Adrenal gland (tissue), 12 donors: ENCODE data around the gene RFC2. TPM values are rescaled to one million over a fixed set of nuclear protein-coding genes. Genes with fewer than 3 reads are reported as not detected.
"Not testable (repeated sequence)": the region's sequence is repeated elsewhere in the genome, so short reads cannot be mapped to it uniquely, and the experiment has no call there.

Experiments used
- DNase-seq, 7 donors: peaks; one replicate each; pipeline ENCODE4 v3.0.0-alpha.2; 2019 to 2020
- H3K27ac ChIP-seq, 5 donors: fragments of 200-600 bp; sonication (generic) in 4 of 5; 1 replicate in 3 of 5; 2 replicates in 2 of 5; pipeline versions ENCODE4 v1.5.1 to v1.8.0; 2016 to 2020; ENCODE audit warnings: mild to moderate bottlenecking in 1 of 5
- H3K27me3 ChIP-seq: fragments of 200-600 bp; 2 replicates; pipeline ENCODE4 v1.8.0; 2021
- H3K36me3 ChIP-seq, 2 donors: fragments of 200-600 bp; replicated peaks in 1 of 2; 1 replicate in 1 of 2; 2 replicates in 1 of 2; pipeline versions ENCODE4 v1.5.1 to v1.8.0; 2018 to 2022
- H3K4me1 ChIP-seq, 2 donors: fragments of 200-600 bp; replicated peaks in 1 of 2; 1 replicate in 1 of 2; 2 replicates in 1 of 2; pipeline versions ENCODE4 v1.5.1 to v1.8.0; 2018 to 2021
- H3K4me3 ChIP-seq, 4 donors: fragments of 200-600 bp; sonication (generic) in 3 of 4; one replicate each; pipeline ENCODE4 v1.5.1; 2016 to 2018
- H3K9me3 ChIP-seq, 3 donors: fragments of 200-600 bp; sonication (generic) in 1 of 3; replicated peaks in 1 of 3; 1 replicate in 2 of 3; 2 replicates in 1 of 3; pipeline versions ENCODE4 v1.5.1 to v1.8.0; 2016 to 2021
- POLR2A ChIP-seq, 2 donors: fragments of 450-650 bp; IDR thresholded peaks; one replicate each; pipeline ENCODE4 v1.6.1; 2017; ENCODE audit warnings: antibody characterized with exemption in 2 of 2, mild to moderate bottlenecking in 2 of 2, moderate library complexity in 1 of 2
- WGBS, 4 donors: extraction: QIAGEN DNeasy Blood & Tissue Kit in 2 of 4; methylation state at CpG; one replicate each; pipeline versions ENCODE4 v1.1.5 to v1.1.7; 2013 to 2017; 5-methylcytosine and 5-hydroxymethylcytosine counted together
- intact Hi-C, 2 donors: fragments of 100-400 bp; cut with DNase I; formaldehyde crosslinking; loops; one replicate each; pipeline versions ENCODE4 v1.14.1 to v1.15.0; 2022 to 2023
- polyA plus RNA-seq, 3 donors: library from polyadenylated mRNA; stranded (reverse); fragments of 200-250 nt in 2 of 3; fragments of 350-450 nt in 1 of 3; fragmentation: Illumina TruSeq in 1 of 3; extraction: RNeasy Lipid Tissue Mini Kit (QIAGEN cat#74804) in 1 of 3; gene quantifications; one replicate each; pipeline ENCODE4 v1.2.3, GENCODE V29; 2013 to 2014
- total RNA-seq, 9 donors: library from RNA; depleted of rRNA in 4 of 9; stranded (reverse); fragments of >200 nt in 4 of 9; fragments of 120-200 nt in 1 of 9; fragmentation: NEBNext Ultra II Directional in 1 of 9; extraction: Animal tissue kit (Norgen Biotek cat#: 25700) in 1 of 9; gene quantifications; one replicate each; pipeline versions ENCODE4 v1.1.0 to v1.2.4, GENCODE V29; 2013 to 2023
- TF ChIP-seq, protein P1 (sequence below), 6 experiments: fragments of 450-650 bp in 4 of 6; fragments of 200-600 bp in 2 of 6; sonication (generic) in 1 of 6; IDR thresholded peaks; 1 replicate in 5 of 6; 2 replicates in 1 of 6; pipeline versions ENCODE4 v1.5.1 to v1.8.0; 2016 to 2021; ENCODE audit warnings: antibody characterized with exemption in 6 of 6, mild to moderate bottlenecking in 2 of 6, moderate library complexity in 1 of 6
- donor health status: healthy with polysubstance abuse.
- donor health status: Bipolar disorder and iron deficiency.
- donor health status: DM: yes; HTN: yes; CAD: no.
- donor health status: DM: no; HTN: no; CAD: no.
- donor health status: DM: no; HTN: no; CAD: no.
- donor health status: DM: yes; HTN: yes; CAD: no.

Gene RFC2
- total and polyA plus RNA-seq, 12 donors = 9.3 to 23.2 (median 14.6) TPM

DNA sequence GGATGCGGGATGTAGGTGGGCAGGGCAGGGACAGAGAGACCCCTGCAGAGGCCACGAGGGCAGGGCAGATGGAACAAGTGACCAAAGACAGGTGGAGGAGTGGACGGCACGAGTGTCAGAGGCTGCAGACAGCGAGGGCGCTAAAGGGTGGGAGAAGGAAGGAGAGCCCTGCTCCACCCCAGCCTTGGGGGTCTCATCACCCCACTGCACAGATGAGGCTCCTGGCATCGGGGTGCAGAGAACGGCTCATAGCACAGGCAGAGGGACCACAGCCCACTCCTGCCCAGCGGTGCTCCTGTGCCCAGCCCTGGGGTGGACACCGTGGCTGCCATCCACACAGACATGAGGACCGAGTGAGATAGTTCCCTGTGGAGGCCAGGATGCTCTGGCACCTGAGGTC lies 46.6 kb downstream of the RFC2 start:
- no peak for DNase-seq
- no peak for TF ChIP-seq POLR2A (IDR thresholded peaks at IDR 0.05)
- TF ChIP-seq, protein P1, sequence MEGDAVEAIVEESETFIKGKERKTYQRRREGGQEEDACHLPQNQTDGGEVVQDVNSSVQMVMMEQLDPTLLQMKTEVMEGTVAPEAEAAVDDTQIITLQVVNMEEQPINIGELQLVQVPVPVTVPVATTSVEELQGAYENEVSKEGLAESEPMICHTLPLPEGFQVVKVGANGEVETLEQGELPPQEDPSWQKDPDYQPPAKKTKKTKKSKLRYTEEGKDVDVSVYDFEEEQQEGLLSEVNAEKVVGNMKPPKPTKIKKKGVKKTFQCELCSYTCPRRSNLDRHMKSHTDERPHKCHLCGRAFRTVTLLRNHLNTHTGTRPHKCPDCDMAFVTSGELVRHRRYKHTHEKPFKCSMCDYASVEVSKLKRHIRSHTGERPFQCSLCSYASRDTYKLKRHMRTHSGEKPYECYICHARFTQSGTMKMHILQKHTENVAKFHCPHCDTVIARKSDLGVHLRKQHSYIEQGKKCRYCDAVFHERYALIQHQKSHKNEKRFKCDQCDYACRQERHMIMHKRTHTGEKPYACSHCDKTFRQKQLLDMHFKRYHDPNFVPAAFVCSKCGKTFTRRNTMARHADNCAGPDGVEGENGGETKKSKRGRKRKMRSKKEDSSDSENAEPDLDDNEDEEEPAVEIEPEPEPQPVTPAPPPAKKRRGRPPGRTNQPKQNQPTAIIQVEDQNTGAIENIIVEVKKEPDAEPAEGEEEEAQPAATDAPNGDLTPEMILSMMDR (IDR thresholded peaks at IDR 0.05) = no peak
- 78 to 87% (median 83%) methylated on average over 9 to 11 of the region's 11 CpGs for WGBS, 4 donors
- Histone ChIP-seq H3K4me1 (peaks cover 0 to 4% of the 10 kb centered on the region in 2 donors), H3K27me3 (no peaks in the 10 kb centered on the region), H3K9me3 (no peaks in the 10 kb centered on the region), H3K4me3 (no peak overlapping the region), H3K27ac (no peak overlapping the region), H3K36me3 (no peaks in the 10 kb centered on the region)
- intact Hi-C loops = loop anchor here in 1 of 2 donors (2.0 to 10.0 kb wide), 2 partner anchors 87 to 193 kb away; no protein-coding TSS in a partner anchor

DNA sequence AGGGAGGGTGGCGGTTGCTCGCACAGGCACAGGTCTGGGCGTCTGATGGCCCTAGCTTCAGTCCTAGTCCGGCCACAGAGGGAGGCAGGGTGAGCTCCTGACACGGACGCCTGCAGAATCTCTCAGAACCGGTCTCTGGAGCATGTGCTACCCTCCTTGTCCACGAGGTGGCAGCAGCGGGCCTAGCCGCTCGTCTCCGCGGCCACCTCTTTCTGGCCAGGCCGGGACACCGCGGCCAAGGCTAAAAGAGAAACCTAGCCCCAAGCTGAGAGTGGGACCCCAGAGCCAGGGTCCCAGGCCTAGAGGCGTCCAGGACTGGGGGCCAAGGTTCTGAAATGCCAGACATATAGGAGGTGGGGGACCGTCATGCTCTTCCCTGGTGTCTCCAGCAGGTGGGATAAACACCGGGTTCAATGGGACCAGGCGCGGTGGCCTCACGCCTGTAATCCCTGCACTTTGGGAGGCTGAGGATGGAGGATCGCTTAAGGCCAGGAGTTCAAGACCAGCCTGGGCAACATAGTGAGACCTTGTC lies 47.5 kb downstream of the RFC2 start:
- H3K4me3 ChIP-seq = peak overlapping the region in 1 of 4 donors; percentile 40
- intact Hi-C loops = loop anchor here in 1 of 2 donors (2.0 to 10.0 kb wide), 2 partner anchors 88 to 194 kb away; no protein-coding TSS in a partner anchor

DNA sequence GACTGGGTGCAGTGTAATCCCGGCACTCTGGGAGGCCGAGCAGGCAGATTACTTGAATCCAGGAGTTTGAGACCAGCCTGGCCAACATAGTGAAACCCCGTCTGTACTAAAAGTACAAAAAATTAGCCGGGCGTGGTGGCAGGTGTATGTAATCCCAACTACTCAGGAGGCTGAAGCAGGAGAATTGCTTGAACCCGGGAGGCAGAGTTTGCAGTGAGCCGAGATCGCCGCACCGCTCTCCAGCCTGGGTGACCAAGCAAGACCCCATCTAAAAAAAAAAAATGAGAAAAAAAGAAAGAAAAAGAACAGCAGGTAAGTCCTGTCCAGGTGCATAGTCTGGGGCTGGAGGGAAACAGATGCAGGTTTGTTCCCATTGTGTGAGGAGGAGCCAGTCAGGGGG lies 48.1 kb downstream of the RFC2 start:
- H3K9me3 ChIP-seq = not testable (repeated sequence)
- WGBS, 4 donors = 78 to 81% (median 81%) methylated on average over 10 of the region's 10 CpGs

More for the DNA sequence above, 47.5 kb downstream of the RFC2 start:
- Histone ChIP-seq H3K9me3 (no peaks in the 10 kb centered on the region), H3K27me3 (no peaks in the 10 kb centered on the region), H3K27ac (no peak overlapping the region), H3K4me1 (peaks cover 0 to 4% of the 10 kb centered on the region in 2 donors), H3K36me3 (no peaks in the 10 kb centered on the region)
- TF ChIP-seq, protein P1 (IDR thresholded peaks at IDR 0.05) = peak; percentile 94 to 97 (median 97)
- no peak for TF ChIP-seq POLR2A (IDR thresholded peaks at IDR 0.05)
- peak; percentile 78 to 96 (median 91) for DNase-seq
- 13 to 58% (median 28%) methylated on average over 6 to 23 of the region's 23 CpGs for WGBS, 4 donors

DNA sequence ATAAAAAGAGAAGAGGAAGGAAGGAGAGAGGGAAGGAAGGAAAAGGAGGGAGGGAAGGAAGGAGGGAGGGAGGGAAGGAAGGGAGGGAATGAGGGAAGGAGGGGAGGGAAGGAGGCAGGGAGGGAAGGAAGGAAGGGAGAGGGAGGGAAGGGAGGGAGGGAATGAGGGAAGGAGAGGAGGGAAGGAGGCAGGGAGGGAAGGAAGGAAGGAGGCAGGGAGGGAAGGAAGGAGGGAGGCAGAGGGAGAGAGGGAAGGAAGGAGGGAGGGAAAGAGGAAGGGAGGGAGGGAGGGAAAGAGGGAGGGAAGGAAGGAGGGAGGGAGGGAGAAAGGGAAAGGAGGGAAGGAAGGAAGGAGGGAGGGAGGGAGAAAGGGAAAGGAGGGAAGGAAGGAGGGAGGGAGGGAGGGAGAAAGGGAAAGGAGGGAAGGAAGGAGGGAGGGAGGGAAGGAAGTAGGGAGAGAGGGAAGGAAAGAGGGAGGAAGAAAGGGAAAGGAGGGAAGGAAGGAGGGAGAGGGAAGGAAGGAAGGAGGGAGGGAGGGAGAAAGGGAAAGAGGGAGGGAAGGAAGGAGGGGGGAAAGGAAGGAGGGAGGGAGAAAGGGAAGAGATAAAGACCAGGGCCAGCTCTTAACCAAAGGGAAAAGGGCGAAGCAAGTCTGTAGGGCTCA lies 50.1 kb downstream of the RFC2 start:
- H3K4me1 ChIP-seq = no peaks in the 10 kb centered on the region
- TF ChIP-seq, protein P1 (IDR thresholded peaks at IDR 0.05) = no peak
- TF ChIP-seq POLR2A (IDR thresholded peaks at IDR 0.05) = no peak
- no peaks in the 10 kb centered on the region for H3K27me3 ChIP-seq
- no peak overlapping the region for H3K4me3 ChIP-seq
- no peaks in the 10 kb centered on the region for H3K9me3 ChIP-seq
- no peak for DNase-seq
- intact Hi-C loops = loop anchor here (5.0 to 10.0 kb wide), 3 partner anchors 91 to 198 kb away; no protein-coding TSS in a partner anchor
- H3K27ac ChIP-seq = no peak overlapping the region
- WGBS, 4 donors = 76 to 89% (median 85%) methylated on average over 1 of the region's 1 CpG
- H3K36me3 ChIP-seq = no peaks in the 10 kb centered on the region

More for the DNA sequence above, 48.1 kb downstream of the RFC2 start:
- H3K27ac ChIP-seq, H3K4me1 ChIP-seq, DNase-seq, H3K27me3 ChIP-seq, H3K36me3 ChIP-seq, H3K4me3 ChIP-seq: not testable (repeated sequence)
- intact Hi-C loops = loop anchor here in 1 of 2 donors (2.0 to 10.0 kb wide), 2 partner anchors 89 to 195 kb away; no protein-coding TSS in a partner anchor
